Measurements from ENCODE around the gene CLEC20A.

GRCh38 chr1:178489399-178489798 lies 7.4 kb downstream of the CLEC20A start:
- TF ChIP-seq POLR2A (IDR thresholded peaks at IDR 0.05) (no peak), CTCF (IDR thresholded peaks at IDR 0.05) (no peak)
